Measurements from ENCODE around the gene HHIP.

Gene HHIP

DNA sequence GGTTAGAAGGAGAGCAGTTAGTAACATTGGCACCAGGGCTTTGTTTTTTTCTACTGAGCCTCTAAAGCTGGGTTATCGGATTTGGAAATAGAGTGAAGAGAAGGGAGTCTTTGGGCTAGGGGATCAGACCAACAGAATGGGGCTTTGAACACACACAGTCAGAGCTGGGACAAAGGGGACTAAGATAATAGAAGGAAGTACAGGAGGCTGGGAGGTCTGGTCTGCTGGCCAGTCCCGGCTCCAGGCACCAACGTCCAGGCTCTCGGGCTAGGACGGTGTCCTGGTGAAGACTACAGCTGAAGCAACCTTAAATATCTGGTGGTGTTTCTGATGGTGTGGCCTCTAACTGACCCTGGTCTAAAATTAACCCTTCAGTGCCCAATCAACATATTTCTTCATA, 57.5 kb downstream of the HHIP start:
- peak in 1 of 51 donors; percentile 1 for DNase-seq

DNA sequence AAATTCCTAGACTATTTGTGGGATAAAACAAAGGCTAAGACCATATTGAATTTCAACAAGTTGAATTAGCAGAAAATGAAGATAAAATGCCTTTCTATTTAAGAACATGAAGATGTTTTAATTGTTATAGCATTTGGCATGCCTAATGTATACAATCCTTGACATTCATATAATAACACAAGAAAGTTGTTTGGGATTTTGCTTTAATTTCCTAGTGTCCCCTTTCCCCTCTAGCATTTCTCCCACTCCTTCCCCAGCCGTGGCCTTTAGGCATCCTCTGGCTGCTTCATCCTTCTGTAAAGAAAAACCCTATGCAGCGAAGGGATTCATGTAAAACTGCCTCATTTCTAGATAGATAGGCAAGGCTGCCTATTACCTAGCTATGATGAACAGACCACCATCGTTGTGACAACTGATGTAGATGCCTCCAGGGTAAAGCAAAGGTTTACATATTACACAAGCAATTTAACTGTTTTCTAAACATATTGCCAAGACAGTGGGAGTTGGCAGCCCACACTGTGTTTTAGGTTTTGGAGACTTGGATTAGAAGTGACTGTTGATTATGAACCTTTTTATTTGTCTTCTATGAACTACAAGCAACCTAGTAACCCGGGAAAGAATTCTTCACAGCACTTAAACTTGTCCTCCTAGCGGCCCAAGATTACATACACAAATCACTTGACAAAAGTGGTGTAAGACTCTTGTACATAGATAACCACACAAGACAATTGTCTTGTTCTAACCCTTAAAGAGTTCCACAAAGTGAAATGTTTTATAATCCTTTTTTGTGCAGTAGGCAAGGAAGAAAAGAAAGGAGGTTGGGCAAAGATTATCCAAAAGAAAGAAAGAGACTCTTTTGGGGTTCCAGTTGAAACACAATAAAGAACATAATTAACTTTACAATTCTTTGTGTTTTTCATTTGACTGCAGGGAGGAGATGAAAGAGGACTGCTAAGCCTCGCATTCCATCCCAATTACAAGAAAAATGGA, 59.9 kb downstream of the HHIP start:
- no peak for DNase-seq

DNA sequence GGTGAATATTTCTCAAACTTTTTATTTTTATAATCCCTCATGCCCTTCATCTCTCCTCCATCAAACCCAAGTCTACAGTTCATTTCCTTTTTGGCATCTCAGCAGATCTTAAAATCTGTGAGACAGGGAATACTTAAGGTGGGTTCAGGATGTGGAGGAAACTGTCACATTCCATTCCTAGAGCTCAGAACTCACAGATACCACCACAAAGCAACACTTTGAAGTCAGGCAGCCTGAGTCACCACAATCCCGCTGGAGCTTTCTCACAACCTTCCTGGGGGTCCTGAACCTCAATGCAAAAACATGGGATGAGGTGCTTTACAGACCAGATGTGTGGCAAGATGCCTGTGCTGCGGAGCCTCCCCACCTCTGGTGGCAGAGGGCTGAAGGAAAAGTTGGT, 63.2 kb downstream of the HHIP start:
- DNase-seq, result no peak

DNA sequence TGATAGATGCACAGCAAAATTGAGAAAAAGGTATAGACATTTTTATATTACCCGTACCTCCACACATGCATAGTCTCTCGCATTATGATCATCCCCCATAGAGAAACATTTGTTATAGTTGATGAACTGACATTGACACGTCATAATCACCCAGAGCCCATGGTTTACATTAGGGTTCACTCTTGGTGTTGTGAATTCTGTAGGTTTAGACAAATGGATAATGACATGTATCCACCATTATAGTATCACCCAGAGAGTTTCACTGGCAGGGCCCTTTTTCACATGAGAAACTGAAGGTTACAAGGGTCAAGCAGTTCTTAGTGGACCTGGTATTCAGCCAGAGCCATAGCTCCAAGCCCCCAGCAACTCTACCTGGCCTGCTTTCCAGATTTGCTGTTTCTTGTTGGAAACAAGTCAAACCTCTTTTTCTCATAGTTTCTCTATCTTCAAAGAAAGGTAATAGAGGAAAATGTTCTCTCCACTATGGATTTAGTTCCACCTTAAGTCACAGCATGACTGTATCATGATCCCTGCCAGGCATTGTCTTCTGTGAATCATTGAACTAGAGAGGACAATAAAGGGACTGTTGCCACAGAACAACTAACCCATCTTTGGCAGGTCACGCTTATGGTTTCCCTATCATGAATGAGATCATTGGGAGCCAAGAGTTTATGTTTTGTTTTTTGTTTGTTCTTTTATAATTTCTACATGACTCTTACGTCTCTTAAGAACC, 64.0 kb downstream of the HHIP start:
- peak in 19 of 51 donors; percentile 5 to 82 (median 33) for DNase-seq

GRCh38 chr4:144710526-144710912, 64.6 kb downstream of the HHIP start:
- DNase-seq, result no peak

- DNase-seq, result no peak
These were observed 65.9 kb downstream of the HHIP start for GRCh38 chr4:144711700-144712456.

GRCh38 chr4:144712775-144713174, 66.8 kb downstream of the HHIP start:
- DNase-seq, result no peak

DNA sequence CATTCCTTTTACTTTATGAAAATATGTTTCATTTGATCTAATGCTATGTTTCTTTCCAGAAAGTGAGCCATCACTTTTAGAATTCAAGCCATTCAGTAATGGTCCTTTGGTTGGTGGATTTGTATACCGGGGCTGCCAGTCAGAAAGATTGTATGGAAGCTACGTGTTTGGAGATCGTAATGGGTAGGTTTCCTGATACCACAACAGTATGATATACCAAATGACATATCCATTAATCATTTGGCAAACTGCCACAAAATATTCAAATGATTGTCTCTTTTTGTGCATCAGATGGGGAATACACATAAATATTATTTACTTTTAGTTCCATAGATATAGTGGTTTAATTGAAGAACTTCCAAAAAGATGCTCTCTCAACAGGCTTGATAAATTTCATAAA, 68.2 kb downstream of the HHIP start:
- DNase-seq, result no peak

- DNase-seq, result no peak
These were observed 69.3 kb downstream of the HHIP start for GRCh38 chr4:144715230-144715629.

DNA sequence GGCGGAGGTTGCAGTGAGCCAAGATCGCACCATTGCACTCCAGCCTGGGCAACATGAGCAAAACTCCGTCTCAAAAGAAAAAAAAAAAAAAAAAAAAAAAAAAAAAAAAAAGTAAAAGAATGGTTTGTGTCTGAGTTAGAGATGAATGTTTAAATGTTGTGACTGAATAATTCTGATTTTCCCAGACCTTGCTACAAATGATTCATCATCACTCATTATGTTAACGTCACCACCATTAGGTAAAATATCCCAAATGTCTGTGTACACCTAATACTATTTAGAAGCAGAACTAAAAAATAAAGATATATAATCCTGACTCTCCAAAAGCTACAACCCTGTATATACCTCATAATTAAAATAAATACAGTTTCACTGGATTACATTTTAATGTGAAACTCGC, 70.8 kb downstream of the HHIP start:
- DNase-seq, result no peak

DNA sequence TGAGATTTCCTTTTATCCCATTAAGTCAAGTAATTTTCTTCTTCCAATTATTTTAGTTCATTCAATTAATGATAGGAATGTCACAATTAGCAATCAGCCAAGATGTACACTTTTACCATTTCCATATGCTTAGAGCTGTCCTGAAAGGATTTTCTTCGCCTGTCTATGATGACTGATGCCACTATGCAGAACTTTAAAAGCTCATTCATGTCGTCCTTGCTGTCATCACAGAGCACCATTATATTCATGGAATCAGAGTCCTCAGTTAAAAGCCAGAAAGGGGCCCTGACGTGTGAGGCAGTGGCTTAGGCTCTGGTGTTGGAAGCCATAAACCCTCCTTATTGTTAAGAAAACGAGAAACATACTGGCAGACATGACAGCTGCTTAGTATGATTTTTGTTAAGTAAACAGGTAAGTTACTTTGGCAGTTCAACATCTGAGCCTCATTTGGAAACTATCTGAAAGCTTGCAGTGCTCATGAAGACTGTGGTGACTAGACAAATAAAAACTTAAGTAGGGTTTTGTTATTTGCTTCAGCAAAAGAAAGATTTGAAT, 73.1 kb downstream of the HHIP start:
- DNase-seq, result no peak

GRCh38 chr4:144720491-144720890, 74.5 kb downstream of the HHIP start:
- no peak for DNase-seq

DNA sequence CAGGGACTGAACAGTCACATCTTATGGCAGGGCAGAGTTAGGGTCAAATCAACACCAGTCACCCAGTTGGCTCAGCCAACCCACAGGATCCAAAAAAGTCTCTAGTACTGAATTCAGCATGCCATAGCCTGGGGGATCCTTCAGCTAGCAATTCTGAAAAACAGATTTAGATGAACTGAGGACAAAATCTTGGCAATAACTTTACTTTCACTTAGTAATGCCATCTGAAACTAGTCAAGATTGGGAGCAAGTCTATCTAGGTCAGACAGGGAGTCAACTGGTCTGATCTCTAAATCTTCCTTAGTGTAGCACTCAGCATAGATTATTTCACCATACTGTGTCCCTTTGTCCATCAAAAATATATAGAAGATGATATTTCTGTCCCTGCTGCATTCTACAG, 76.0 kb downstream of the HHIP start:
- DNase-seq, result no peak

- no peak for DNase-seq
These were observed 77.5 kb downstream of the HHIP start for GRCh38 chr4:144723471-144723870.

DNA sequence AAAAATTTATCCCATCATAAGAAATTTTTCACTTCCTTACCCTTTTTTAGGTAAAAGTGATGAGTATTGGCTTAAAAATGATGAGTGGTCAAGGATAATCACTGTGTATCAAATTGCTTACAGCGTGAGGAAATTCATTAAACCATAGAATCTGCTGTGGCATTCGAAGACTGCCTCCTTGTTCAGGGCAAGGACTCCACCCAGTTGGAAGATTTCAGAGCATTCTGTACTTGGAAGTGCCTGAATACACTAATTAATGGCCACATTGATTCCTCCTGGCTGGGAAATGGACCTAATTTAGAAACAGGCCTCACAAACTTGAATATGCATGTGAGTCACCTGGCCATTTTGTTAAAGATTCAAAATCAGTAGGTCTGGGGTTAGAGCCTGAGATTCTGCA, 83.2 kb downstream of the HHIP start:
- no peak for DNase-seq

- no peak for DNase-seq
These were observed 86.8 kb downstream of the HHIP start for GRCh38 chr4:144732584-144733428.

GRCh38 chr4:144733566-144733965, 87.6 kb downstream of the HHIP start:
- DNase-seq, result no peak

GRCh38 chr4:144734522-144734921, 88.6 kb downstream of the HHIP start:
- no peak for DNase-seq

GRCh38 chr4:144738649-144739048, 92.7 kb downstream of the HHIP start:
- DNase-seq, result no peak

GRCh38 chr4:144739511-144740033, 93.6 kb downstream of the HHIP start:
- DNase-seq, result no peak
